Measurements from ENCODE around the gene LLGL1. TPM values are rescaled to one million over a fixed set of nuclear protein-coding genes. Genes with fewer than 3 reads are reported as not detected.

Gene LLGL1
- total RNA-seq, 4 donors from 2014 or later, result 11.1 to 18.0 (median 14.9) TPM

DNA sequence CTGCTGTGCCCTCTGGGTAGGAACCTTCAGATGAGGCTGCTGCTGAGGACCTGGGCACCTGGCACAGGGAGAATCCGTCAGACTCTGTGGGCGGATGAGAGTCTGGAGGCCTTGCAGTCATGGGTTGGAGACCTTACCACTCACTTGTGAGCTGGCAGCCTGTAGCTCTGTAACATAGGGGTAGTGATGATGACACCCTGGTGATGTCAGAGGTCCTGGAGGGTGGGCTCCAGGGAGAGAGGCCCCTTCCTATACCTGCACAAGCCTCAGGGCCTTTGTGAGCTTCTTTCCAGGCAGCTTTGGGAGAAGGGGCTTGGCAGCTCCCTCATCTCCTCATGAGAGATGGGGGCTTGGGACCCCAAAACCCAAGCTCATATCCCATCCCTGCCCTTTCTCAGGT lies 36.7 kb downstream of the LLGL1 start:
- in situ Hi-C loops (cut with MboI; ENCODE audit: low pct_ligation_motif_present in 1 of 4, low pct_unique_long_range_greater_than_20kb in 1 of 4, low sequenced_read_pairs in 3 of 4), result no loop called here
- Histone ChIP-seq H3K36me3 (peaks cover 0 to 19% (median 9%) of the 10 kb centered on the region in 4 donors), H3K27me3 (no peaks in the 10 kb centered on the region), H3K4me3 (no peak overlapping the region), H3K27ac (peak overlapping the region in 2 of 4 donors; percentile 97 to 99), H3K4me1 (peaks cover 18 to 43% (median 38%) of the 10 kb centered on the region in 4 donors), H3K9me3 (no peaks in the 10 kb centered on the region)
- TF ChIP-seq, protein P1, sequence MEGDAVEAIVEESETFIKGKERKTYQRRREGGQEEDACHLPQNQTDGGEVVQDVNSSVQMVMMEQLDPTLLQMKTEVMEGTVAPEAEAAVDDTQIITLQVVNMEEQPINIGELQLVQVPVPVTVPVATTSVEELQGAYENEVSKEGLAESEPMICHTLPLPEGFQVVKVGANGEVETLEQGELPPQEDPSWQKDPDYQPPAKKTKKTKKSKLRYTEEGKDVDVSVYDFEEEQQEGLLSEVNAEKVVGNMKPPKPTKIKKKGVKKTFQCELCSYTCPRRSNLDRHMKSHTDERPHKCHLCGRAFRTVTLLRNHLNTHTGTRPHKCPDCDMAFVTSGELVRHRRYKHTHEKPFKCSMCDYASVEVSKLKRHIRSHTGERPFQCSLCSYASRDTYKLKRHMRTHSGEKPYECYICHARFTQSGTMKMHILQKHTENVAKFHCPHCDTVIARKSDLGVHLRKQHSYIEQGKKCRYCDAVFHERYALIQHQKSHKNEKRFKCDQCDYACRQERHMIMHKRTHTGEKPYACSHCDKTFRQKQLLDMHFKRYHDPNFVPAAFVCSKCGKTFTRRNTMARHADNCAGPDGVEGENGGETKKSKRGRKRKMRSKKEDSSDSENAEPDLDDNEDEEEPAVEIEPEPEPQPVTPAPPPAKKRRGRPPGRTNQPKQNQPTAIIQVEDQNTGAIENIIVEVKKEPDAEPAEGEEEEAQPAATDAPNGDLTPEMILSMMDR (IDR thresholded peaks at IDR 0.05), result no peak
- no peak for TF ChIP-seq EP300 (IDR thresholded peaks at IDR 0.05; ENCODE audit: low read depth)
- TF ChIP-seq POLR2AphosphoS5 (IDR thresholded peaks at IDR 0.05), result no peak
- no peak for TF ChIP-seq POLR2A (IDR thresholded peaks at IDR 0.05)
- intact Hi-C loops (cut with DNase I; ENCODE audit: low total_unique reads), result no loop called here
- no peak for DNase-seq
- WGBS, 2 donors (ENCODE audit: low coverage in 1 of 2), result 93% methylated on average over 2 of the region's 2 CpGs; no CpG with 5 or more reads in 1 of the 2 donors

DNA sequence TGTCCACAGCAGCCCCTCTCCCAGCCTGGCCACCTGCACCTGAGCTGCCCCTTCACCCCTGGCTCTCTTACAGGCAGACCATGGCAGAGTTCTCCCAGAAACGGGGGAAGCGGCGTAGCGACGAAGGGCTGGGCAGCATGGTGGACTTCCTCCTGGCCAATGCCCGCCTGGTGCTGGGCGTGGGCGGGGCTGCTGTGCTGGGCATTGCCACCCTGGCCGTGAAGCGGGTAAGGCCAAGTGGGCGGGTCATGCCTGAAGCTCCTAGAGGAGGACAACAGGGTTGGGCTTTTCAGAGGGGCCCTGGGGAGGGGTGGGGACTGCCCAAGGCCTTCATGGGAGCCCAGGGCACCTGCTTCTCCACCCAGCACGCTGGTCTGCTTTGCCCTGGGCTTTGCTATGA lies 37.2 kb downstream of the LLGL1 start:
- in situ Hi-C loops (cut with MboI; ENCODE audit: low pct_ligation_motif_present in 1 of 4, low pct_unique_long_range_greater_than_20kb in 1 of 4, low sequenced_read_pairs in 3 of 4), result no loop called here
- Histone ChIP-seq H3K4me1 (peaks cover 13 to 38% (median 33%) of the 10 kb centered on the region in 4 donors), H3K36me3 (peaks cover 0 to 19% (median 9%) of the 10 kb centered on the region in 4 donors), H3K27ac (no peak overlapping the region), H3K9me3 (no peaks in the 10 kb centered on the region), H3K4me3 (no peak overlapping the region), H3K27me3 (no peaks in the 10 kb centered on the region)
- 70 to 89% methylated on average over 2 to 12 of the region's 12 CpGs for WGBS, 2 donors (ENCODE audit: low coverage in 1 of 2)
- no peak for DNase-seq
- TF ChIP-seq POLR2A (IDR thresholded peaks at IDR 0.05) (no peak), POLR2AphosphoS5 (IDR thresholded peaks at IDR 0.05) (no peak), EP300 (IDR thresholded peaks at IDR 0.05; ENCODE audit: low read depth) (no peak)
- TF ChIP-seq, protein P1 (IDR thresholded peaks at IDR 0.05), result no peak
- intact Hi-C loops (cut with DNase I; ENCODE audit: low total_unique reads), result no loop called here

DNA sequence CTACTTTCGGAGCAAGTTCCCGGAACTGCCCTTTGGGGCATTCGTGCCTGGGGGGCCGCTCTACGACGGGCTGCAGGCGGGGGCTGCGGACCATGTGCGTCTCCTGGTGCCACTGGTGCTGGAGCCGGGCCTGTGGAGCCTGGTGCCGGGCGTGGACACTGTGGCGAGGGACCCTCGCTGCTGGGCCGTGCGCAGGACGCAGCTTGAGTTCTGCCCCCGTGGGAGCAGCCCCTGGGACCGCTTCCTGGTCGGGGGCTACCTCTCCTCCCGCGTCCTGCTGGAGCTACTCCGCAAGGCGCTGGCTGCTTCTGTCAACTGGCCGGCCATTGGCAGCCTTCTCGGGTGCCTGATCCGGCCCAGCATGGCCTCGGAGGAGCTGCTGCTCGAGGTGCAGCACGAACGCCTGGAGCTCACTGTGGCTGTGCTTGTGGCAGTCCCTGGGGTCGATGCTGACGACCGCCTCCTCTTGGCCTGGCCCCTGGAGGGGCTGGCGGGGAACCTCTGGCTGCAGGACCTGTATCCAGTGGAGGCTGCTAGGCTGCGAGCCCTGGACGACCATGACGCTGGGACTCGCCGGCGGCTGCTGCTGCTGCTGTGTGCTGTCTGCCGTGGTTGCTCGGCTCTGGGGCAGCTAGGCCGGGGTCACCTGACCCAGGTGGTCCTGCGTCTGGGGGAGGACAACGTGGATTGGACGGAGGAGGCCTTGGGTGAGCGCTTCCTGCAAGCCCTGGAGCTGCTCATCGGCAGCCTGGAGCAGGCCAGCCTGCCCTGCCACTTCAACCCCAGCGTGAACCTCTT lies 38.6 kb downstream of the LLGL1 start:
- H3K27me3 ChIP-seq, result no peaks in the 10 kb centered on the region
- H3K27ac ChIP-seq, result no peak overlapping the region
- H3K36me3 ChIP-seq, result peaks cover 0 to 19% (median 9%) of the 10 kb centered on the region in 4 donors
- intact Hi-C loops (cut with DNase I; ENCODE audit: low total_unique reads) (no loop called here), in situ Hi-C loops (cut with MboI; ENCODE audit: low pct_ligation_motif_present in 1 of 4, low pct_unique_long_range_greater_than_20kb in 1 of 4, low sequenced_read_pairs in 3 of 4) (no loop called here)
- H3K4me3 ChIP-seq, result no peak overlapping the region
- no peak for DNase-seq
- no peak for TF ChIP-seq POLR2AphosphoS5 (IDR thresholded peaks at IDR 0.05)
- TF ChIP-seq POLR2A (IDR thresholded peaks at IDR 0.05), result no peak
- TF ChIP-seq, protein P1 (IDR thresholded peaks at IDR 0.05), result no peak
- TF ChIP-seq EP300 (IDR thresholded peaks at IDR 0.05; ENCODE audit: low read depth), result no peak
- 93% methylated on average over 28 of the region's 50 CpGs; no CpG with 5 or more reads in 1 of the 2 donors for WGBS, 2 donors (ENCODE audit: low coverage in 1 of 2)
- no peaks in the 10 kb centered on the region for H3K9me3 ChIP-seq
- peaks cover 13 to 30% (median 28%) of the 10 kb centered on the region in 4 donors for H3K4me1 ChIP-seq

DNA sequence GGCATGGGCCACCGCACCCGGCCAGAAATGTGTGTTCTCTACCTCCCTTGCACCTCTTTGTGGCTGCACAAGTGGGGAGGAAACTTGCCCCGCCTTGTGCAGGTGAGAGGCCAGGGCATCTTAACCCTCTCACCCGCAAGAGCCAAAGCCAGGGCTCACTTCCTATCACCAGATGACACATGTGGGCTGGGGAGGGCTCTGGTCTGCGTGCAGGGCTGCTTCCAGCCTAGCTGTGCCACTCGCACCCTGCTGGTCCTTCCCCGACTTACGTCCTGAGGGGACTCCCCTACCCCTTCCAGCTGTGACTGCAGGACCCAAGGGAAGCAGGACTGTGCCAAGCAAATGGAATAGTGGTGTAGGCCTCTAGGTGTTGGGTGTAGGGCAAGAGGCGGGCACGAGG lies 41.9 kb downstream of the LLGL1 start:
- TF ChIP-seq, protein P1 (IDR thresholded peaks at IDR 0.05), result no peak
- TF ChIP-seq POLR2A (IDR thresholded peaks at IDR 0.05), result no peak
- TF ChIP-seq POLR2AphosphoS5 (IDR thresholded peaks at IDR 0.05), result no peak
- TF ChIP-seq EP300 (IDR thresholded peaks at IDR 0.05; ENCODE audit: low read depth), result no peak
- in situ Hi-C loops (cut with MboI; ENCODE audit: low pct_ligation_motif_present in 1 of 4, low pct_unique_long_range_greater_than_20kb in 1 of 4, low sequenced_read_pairs in 3 of 4), result no loop called here
- intact Hi-C loops (cut with DNase I; ENCODE audit: low total_unique reads), result no loop called here
- no peaks in the 10 kb centered on the region for H3K27me3 ChIP-seq
- no peak overlapping the region for H3K4me3 ChIP-seq
- no peak overlapping the region for H3K27ac ChIP-seq
- peaks cover 3 to 5% (median 5%) of the 10 kb centered on the region in 4 donors for H3K4me1 ChIP-seq
- H3K36me3 ChIP-seq, result peaks cover 0 to 19% (median 9%) of the 10 kb centered on the region in 4 donors
- WGBS, 2 donors (ENCODE audit: low coverage in 1 of 2), result 79% methylated on average over 10 of the region's 10 CpGs; no CpG with 5 or more reads in 1 of the 2 donors
- DNase-seq, result no peak
- H3K9me3 ChIP-seq, result no peaks in the 10 kb centered on the region

Measured in transverse colon (tissue), 4 donors.